Stimulated activated CD4-positive, alpha-beta T cell treated with anti-CD3 and anti-CD28 coated beads, Interleukin-1b, Interleukin-23, amount 100 ng/mL, for 48 hours (primary cell): ENCODE results near the gene HMGCL.
"Not testable (repeated sequence)": the region's sequence is repeated elsewhere in the genome, so short reads cannot be mapped to it uniquely, and the experiment has no call there.

Source experiments
- DNase-seq: peaks from one replicate; pipeline ENCODE4 v3.0.0-alpha.2; 2020

The HMGCL gene

DNA sequence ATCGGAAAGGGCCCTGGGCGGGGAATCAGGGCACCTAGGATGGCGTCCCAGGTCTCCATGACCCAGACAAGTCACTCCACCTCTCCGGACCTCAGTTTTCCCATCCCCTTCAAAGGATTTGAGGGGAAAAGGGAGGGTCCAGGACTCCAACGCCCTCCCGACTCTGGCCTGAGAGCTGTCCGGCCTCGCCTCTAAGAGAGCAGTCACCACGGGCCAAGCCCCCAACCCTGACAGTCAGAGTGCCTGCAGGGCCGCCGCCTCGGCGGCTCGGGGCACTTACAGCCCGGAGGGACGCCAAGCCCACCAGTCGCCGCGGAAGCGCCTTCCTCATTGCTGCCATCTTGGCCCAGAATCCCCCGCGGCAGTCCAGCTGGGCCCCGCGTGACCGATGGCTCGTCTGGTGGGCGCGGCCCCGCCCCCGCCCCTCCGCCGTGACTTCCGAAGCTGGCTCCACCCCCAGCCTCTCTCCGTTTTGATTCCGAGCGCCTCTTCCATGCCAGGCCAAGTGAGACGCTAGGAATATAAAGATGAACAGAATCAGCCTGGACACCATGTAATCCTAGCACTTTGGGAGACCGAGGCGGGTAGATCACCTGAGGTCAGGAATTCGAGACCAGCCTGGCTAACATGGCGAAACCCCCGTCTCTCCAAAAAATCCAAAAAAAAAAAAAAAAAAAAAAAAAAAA, at the start of gene HMGCL:
Gene HMGCL (minus strand): TSS at position 354 of the 686 bp plus-strand sequence. CDS start 14 bp downstream, at position 340.
- peak; percentile 88 for DNase-seq

DNA sequence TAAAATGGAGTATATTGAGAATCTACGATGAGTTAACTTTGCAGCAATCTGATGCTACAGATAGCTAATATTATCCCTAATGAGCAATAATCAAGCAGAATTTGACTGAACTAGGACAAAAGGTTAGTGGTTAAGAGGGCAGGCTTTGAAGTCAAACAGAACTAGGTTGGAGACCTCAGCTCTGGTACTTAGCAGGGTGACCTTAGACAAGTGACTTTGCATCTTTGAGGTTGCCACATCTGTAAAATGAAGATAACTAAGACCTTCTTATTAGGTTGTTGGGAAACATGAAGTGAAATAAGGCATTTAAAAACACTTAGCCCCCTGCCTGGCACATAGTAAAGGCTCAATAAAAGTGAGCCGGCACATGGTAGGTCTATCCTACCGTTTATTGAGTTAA, 47.2 kb upstream of the HMGCL start:
- no peak for DNase-seq

DNA sequence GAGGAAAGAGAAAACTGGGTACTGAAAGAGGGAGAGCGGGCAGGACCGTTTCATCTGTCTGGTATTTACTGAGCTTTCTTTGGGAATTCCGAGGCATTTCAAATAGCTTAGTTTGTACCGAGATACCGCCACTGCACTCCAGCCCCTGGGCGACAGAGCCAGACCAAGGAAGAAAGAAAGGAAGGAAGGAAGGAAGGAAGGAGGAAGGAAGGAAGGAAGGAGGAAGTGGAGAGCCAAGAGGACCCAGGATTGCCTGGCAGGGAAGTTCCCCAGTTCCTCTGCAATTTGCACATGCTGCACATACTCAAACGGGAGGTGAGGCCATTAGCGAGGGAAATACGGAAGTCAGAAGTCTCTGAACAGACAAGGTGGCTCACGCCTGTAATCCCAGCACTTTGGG, 43.8 kb upstream of the HMGCL start:
- no peak for DNase-seq

DNA sequence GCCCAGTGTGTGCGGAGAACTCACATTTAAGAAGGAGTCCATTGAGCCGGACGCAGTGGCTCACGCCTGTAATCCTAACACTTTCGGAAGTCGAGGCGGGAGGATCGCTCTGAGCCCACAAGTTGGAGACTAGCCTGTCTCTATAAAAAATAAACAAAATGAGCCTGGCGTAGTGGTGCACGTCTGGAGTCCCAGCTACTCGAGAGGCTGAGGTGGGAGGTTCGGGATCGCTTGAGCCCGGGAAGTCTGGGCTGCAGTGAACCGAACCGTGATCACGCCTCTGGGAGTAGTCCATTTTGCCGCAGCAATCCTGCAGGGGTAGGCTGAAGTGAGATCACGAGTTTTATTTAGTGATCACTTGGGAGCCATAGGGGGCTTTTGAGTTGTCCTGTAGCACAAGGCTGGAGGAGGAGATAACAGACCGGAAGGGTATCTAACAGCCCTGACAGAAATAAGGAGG, 43.4 kb upstream of the HMGCL start:
- no peak for DNase-seq

DNA sequence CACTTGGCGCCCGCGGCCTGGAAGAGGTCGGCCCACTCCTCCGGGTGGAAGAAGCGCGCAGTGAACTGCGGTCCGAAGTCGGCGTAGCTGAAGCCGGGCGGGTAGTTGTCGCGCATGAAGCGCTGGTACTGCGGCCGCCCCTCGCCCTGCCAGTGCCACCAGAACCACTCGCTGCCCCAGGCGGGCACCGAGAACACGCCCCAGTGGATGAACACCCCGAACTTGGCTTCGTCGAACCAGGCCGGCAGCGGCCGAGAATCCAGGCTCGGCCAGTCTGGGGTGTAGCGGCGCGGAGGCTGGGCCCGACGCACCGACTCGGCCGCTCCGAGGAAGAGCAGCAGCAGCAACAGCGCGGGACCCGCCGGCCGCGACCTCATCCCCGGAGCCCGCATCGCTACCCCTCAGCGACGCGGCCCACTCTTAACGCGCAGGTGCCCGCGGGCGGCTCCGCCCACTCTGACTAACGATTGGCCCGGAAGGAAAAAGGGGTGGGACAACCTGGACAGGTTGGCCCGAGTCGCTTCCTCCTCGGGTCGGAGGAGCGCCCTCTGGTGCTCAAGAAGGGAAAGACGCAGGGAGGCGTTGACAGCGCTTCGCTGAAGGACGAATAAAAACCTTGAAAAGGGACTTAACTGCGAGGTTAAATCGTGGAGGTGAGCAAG, 42.8 kb upstream of the HMGCL start, which contains the start of gene FUCA1:
Gene FUCA1 (minus strand): TSS at position 396 of the 662 bp plus-strand sequence. CDS start 4 bp downstream, at position 392.
- DNase-seq, result peak; percentile 93

DNA sequence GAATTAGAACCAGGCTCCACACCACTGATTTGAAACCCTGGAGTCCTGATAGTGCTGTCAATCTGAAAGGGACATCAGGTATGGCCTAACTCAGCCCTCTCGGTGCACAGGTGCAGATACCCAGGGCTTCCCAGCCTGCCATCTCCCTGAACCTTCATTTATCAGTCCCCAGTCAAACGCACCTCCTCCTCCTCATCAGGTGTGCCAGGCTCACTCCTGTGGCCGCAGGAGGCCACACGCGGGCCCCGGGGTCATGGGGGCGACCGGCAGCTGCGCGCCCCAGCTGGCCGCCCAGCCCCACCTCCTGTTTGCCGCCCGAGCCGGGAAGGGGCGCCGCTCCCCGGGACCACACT, 42.3 kb upstream of the HMGCL start:
- no peak for DNase-seq

DNA sequence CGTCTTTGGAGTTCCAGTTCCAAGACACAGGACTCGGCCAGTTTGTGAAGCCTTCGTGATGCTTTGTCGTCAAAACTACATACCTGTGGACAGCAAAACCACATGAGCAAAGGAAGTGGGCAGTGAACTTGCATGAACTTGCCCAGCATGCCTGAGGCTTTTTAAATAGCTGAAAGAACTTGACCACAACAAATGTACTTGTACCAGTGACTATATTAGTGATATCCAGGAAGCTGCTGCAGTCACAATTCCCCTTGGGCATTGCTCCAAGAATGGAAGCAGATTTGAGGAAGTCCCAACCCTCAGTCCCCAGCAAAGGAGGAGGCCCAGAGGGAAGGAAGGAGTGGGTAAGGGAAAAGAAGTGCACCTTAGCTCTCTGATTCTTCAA, 40.3 kb upstream of the HMGCL start:
- no peak for DNase-seq

DNA sequence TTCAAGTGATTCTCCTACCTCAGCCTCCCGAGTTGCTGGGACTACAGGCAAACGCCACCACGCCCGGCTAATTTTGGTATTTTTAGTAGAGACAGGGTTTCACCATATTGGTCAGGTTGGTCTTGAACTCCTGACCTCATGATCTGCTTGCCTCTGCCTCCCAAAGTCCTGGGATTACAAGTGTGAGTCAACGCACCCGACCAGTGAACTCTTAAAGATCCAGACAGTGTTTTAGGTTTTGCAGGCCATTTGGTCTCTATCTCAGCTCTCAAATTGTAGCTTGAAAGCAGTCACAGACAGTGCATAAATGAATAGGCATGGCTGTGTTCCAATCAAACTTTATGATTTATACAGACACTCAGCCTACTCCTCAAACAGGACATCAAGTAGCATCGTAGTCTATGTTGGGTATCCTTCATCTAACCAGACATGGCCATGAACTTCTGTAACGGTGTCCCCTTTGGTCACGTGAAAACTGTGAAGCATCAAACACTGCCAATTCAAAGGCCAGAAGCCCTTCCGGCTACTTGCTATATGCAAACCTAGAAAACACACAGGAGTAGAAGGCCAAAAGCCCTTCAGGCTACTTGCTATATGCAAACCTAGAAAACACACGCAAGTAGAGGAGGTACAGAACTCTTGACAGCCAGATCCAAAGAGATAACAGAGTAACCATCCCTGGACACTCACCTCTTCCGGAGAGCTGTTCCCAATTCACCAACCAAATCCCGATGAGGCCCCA, 39.7 kb upstream of the HMGCL start:
- no peak for DNase-seq

DNA sequence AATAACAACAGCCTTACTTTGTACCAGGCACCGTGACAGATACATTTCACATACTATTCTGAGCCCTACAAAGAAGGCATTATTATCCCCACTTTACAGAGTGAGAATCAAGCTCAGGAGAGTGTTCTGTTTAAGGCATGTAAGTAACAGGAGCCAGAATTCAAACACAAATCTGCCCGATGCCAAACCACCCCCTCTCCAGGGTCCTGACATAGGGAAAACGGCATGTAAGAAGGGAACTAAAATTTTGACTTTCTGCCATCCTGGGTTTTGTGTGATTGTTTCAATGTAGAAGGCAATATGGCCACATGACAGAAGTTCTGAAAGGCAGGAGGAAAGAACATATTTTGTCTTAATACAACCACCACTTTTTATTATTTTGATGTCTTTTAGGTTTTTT, 37.4 kb upstream of the HMGCL start:
- no peak for DNase-seq

DNA sequence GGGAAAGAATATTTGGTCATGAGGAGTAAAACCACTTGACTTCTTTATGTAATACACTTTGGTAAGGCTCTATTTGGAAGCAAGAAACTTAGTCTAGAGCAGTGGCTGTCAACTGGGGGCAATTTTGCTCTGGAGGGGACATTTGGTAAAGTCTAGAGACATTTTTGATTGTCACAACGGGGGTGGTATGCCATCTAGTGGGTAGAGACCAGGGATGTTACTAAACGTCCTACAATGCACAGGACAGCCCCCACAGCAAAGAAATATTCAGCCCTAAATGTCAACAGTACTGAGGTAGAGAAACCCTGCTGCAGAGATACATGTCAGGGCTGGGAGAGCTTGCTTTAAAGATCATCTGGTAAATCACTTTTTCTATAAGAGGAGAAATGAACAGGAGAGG, 29.3 kb upstream of the HMGCL start:
- DNase-seq, result no peak

DNA sequence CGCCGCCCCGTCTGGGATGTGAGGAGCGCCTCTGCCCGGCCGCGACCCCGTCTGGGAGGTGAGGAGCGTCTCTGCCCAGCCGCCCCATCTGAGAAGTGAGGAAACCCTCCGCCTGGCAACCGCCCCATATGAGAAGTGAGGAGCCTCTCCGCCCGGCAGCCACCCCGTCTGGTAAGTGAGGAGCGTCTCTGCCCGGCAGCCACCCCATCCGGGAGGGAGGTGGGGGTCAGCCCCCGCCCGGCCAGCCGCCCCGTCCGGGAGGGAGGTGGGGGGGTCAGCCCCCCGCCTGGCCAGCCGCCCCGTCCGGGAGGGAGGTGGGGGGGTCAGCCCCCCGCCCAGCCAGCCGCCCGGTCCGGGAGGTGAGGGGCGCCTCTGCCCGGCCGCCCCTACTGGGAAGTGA, 27.9 kb upstream of the HMGCL start:
- DNase-seq, result not testable (repeated sequence)

DNA sequence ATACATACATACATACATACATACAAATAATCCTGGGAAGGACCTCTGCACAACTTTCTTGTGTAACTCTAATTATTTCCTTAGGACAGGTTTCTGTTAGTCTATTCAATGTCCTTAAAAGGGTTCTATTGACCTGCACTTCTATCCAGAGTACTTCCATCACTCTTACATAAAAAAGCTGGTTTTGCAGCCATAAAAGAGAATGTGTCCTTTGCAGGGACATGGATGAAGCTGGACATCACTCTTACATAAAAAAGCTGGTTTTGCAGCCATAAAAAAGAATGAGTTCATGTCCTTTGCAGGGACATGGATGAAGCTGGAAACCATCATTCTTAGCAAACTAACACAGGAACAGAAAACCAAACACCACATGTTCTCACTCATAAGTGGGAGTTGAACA, 26.2 kb upstream of the HMGCL start:
- DNase-seq, result not testable (repeated sequence)

DNA sequence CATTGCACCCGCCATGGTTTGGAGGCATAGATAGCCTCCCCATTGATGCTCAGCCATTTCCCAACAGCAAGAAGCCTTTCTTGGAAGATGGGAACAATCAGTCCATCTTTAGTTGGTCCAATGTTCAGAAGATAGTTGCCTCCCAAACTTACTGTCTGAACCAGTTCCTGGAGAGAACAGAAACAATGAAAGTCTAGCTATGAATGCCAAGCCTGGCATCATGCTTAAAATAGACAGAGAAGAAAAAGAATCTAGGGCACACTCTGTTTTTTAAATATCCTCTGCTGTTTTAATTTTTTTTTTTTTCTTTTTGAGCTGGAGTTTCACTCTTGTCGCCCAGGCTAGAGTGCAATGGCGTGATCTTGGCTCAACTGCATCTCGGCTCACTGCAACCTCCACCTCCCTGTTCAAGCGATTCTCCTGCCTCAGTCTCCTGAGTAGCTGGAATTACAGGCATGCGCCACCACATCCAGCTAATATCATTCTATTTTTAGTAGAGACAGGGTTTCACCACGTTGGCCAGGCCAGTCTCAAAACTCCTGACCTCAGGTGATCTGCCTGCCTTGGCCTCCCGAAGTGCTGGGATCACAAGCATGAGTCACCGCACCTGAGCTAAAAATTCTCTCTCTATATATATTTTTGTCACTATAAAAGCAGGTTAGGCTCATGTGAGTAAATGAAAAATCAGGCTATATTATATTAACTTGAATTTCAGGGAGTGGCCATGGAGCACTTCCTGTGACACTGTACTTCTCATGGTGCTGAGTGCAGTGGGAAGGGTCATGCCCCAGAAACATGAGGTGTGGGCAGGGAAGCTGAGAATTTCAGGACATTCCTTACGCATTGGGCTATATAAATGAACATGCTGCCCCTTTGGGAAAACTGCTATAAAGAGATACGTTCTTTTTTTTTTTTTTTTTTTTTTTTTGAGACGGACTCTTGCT, 23.7 kb upstream of the HMGCL start:
- no peak for DNase-seq

DNA sequence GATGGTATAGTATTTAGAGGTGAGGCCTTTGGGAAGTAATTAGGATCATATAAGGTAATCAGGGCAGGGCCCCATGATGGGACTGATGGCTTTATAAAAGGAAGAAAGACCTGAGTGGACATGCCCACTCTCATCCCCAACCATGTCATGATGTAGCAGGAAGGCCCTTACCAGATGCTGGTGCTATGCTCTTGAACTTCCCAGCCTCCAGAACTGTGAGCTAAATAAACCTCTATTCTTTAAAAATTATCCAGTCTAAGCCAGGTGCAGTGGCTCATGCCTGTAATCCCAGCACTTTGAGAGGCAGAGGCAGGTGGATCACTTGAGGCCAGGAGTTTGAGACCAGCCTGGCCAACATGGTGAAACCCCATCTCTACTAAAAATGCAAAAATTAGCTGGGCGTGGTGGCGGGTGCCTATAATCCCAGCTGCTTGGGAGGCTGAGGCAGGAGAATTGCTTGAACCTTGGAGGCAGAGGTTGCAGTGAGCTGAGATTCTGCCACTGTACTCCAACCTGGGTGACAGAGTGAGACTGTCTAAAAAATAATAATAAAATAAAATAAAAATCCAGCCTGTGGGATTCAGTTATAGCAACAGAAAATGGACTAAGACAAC, 22.4 kb upstream of the HMGCL start:
- DNase-seq, result not testable (repeated sequence)

DNA sequence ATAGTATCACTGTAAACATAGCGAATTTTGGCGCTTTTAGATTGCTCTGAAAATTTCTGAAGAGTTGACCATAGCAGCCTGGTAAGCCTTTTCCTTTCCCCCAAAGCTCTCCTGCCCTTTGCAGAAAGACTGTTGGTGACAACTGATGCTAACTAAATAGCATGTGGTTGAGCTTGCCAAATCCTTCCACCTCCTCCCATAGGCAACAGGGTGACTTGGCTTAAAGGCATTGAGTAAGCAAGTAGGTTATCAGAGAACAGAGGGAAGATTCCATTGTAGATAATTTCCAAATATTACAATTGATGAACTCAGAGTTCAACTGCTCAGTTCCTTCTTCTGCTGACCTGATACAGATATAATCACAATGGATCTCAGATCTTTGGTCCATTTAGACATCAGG, 19.9 kb upstream of the HMGCL start:
- no peak for DNase-seq

DNA sequence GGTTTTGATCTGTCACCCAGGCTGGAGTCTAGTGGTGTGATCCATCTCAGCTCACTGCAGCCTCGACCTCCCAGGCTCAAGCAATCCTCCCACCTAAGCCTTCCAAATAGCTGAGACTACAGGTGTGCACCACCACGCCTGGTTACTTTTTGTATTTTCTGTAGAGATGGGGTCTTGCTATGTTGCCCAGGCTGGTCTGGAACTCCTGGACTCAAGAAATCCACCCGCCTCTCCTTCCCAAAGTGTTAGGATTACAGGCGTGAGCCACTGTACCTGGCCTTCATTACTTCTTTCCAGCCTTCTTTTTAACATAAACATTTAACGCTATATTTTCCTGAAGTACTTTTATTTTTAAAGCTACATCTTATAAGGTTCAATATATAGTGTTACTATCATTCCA, 18.4 kb upstream of the HMGCL start:
- no peak for DNase-seq

DNA sequence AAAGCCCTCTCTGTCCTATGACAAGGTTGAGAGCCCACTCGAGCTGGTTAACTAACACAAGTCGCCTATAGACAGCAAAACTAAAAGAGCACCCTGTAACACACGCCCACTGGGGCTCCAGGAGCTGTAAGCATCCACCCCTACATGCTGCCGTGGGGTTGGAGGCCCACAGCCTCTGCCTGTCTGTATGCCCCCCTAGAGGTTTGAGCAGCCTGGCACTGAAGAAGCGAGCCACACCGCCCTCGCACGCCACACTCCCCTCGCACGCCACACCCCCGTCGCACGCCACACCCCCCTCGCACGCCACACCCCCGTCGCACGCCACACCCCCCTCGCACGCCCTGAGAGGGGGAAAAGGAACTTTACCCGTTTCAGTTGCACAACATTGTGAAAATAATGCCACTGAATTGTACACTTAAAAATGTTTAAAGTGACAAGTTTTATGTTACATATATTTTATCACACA, 13.2 kb upstream of the HMGCL start:
- DNase-seq, result peak; percentile 70

DNA sequence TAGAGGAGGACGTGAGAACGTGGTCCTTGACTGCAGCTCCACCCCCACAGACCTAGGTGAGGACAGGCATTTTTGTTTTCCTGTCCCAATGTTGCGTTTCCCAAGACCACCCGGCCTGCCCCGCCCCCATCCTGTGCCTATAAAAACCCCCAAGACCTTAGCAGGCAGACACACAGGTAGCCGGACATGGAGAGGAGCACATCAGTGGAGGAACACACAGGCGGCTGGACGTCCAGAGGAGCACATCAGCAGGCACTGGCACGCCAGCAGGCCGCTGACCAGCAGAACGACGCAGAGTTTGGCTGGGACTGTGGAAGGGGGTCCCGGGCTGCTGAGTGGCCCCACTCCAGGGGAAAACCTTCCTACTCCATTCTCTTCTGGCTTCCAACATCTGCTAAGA, 12.7 kb upstream of the HMGCL start:
- DNase-seq, result no peak

DNA sequence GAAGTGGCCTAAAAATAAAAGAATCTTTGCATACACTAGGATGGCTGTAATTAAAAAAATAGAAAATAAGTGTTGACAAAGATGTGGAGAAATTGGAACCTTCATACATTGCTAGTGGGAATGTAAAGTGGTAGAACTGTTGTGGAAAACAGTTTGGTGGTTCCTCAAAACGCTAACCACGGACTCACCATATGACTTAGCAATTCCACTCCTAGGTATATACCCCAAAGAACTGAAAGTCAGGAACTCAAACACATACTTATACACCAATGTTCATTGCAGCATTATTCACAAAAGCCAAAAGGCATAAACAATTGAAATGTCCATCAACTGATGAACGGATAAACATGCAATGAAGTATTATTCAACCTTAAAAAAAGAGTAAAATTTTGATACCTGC, 10.8 kb upstream of the HMGCL start:
- no peak for DNase-seq

DNA sequence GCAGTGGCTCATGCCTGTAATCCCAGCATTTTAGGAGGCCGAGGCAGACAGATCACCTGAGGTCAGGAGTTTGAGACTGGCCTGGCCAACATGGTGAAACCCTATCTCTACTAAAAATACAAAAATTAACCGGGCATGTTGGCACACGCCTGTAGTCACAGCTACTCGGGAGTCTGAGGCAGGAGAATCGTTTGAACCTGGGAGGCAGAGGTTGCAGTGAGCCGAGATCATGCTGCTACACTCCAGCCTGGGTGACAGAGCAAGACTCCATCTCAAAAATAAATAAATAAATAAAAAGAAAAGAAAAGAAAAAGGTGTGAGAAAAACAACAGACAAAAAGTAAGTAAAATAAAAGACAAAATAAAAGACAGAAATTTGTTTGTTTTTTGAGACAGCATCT, 8.9 kb upstream of the HMGCL start:
- not testable (repeated sequence) for DNase-seq

DNA sequence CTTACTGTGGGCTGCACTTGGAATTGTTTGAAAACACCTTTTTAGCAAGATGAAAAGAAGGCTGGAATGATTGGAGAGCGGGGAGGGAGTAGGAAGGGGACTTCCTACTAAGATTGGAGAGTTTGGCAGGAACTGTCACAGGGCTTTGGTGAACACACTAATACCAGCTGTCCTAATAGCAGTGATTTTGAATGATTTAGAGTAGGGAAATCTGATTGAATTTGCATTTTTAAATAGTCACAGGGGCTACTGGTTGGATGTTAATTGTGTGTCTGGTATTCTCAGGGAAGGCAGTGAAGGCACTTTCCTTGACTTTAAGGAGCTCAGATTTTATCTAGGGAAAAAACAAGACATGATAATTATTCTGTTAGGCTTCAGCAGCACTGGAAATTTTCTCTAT, 2.5 kb upstream of the HMGCL start:
- DNase-seq, result no peak

DNA sequence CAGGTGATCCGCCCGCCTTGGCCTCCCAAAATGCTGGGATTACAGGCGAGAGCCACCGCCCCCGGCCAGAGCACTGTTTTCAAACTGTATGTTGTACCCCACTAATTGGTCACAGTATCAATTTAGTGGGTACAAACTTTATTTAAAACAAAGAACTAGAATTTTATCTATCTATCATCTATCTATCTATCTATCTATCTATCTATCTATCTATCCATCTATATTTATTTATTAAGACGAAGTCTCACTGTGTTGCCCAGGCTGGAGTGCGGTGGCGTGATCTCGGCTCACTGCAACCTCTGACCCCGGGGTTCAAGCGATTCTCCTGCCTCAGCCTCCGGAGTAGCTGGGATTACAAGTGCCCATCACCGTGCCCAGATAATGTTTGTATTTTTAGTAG, 1.4 kb upstream of the HMGCL start:
- not testable (repeated sequence) for DNase-seq
